Testis (tissue), 3 donors: ENCODE results near the gene NLRP5. TPM values are rescaled to one million over a fixed set of nuclear protein-coding genes. Genes with fewer than 3 reads are reported as not detected.
A peak's percentile ranks its signal among the peaks of the same experiment; 100 is the strongest.

Experiments
- DNase-seq: peaks from one replicate; pipeline ENCODE4 v3.0.0-alpha.2; 2019
- H3K27ac ChIP-seq, 2 donors: fragments of 200-600 bp; sonication (generic); one replicate each; pipeline ENCODE4 v1.5.1; 2019
- H3K27me3 ChIP-seq: fragments of 200-600 bp; sonication (generic); one replicate; pipeline ENCODE4 v1.5.1; 2019
- H3K36me3 ChIP-seq: fragments of 200-600 bp; sonication (generic); one replicate; pipeline ENCODE4 v1.5.1; 2017; ENCODE audit warnings: low read depth; ENCODE audit errors: missing control alignments
- H3K4me1 ChIP-seq: fragments of 200-600 bp; sonication (generic); one replicate; pipeline ENCODE4 v1.5.1; 2019
- H3K4me3 ChIP-seq, 2 donors: fragments of 200-600 bp; sonication (generic); one replicate each; pipeline ENCODE4 v1.5.1; 2017 to 2019
- H3K9me3 ChIP-seq: fragments of 200-600 bp; sonication (generic); one replicate; pipeline ENCODE4 v1.5.1; 2017
- CTCF ChIP-seq, 3 experiments: fragments of 450-650 bp in 2 of 3; fragments of 200-600 bp in 1 of 3; sonication (generic) in 1 of 3; IDR thresholded peaks; one replicate each; pipeline ENCODE4 v1.5.1; 2016 to 2019; ENCODE audit warnings: antibody characterized with exemption in 3 of 3, mild to moderate bottlenecking in 2 of 3, moderate library complexity in 1 of 3
- POLR2A ChIP-seq: fragments of 450-650 bp; IDR thresholded peaks from one replicate; pipeline ENCODE4 v1.6.1; 2017; ENCODE audit warnings: antibody characterized with exemption, mild to moderate bottlenecking, moderate library complexity
- WGBS, 2 donors: methylation state at CpG; one replicate each; pipeline ENCODE4 v1.1.5; 2018; 5-methylcytosine and 5-hydroxymethylcytosine counted together
- intact Hi-C: fragments of 100-400 bp; cut with DNase I; formaldehyde crosslinking; loops from one replicate; pipeline ENCODE4 v1.15.1; 2023; ENCODE audit warnings: low total_unique reads
- polyA plus RNA-seq: library from polyadenylated mRNA; stranded (reverse); fragments of 350-450 nt; fragmentation: Illumina TruSeq; extraction: RNeasy Lipid Tissue Mini Kit (QIAGEN cat#74804); gene quantifications from one replicate; pipeline ENCODE4 v1.2.3, GENCODE V29; 2014; ENCODE audit warnings: low read depth, low replicate concordance; ENCODE audit not compliant: insufficient read depth
- total RNA-seq, 2 donors: library from RNA; depleted of rRNA; stranded (reverse); fragments of >200 nt; gene quantifications; one replicate each; pipeline ENCODE4 v1.2.3, GENCODE V29; 2016

Gene NLRP5
- total and polyA plus RNA-seq, 3 donors from 2014 or later: 0.47 to 2.8 (median 1.2) TPM

- WGBS, 2 donors: 59 to 72% methylated on average over 17 to 47 of the region's 49 CpGs
- no peaks in the 10 kb centered on the region for H3K27me3 ChIP-seq
- TF ChIP-seq POLR2A (no peak), CTCF (IDR thresholded peaks at IDR 0.05) (no peak)
- no peaks in the 10 kb centered on the region for H3K36me3 ChIP-seq
- intact Hi-C loops: loop anchor here (5.0 kb wide), 1 partner anchor 85 kb away; no protein-coding TSS in a partner anchor
- no peaks in the 10 kb centered on the region for H3K4me1 ChIP-seq
- no peak for DNase-seq
- no peak overlapping the region for H3K27ac ChIP-seq
- H3K9me3 ChIP-seq: no peaks in the 10 kb centered on the region
- H3K4me3 ChIP-seq: peak overlapping the region; percentile 2 to 21
These were observed 100.3 kb downstream of the NLRP5 start for GRCh38 chr19:56086671-56087430.

- intact Hi-C loops: loop anchor here (5.0 kb wide), 1 partner anchor 84 kb away; no protein-coding TSS in a partner anchor
- 74% methylated on average over 39 to 98 of the region's 104 CpGs for WGBS, 2 donors
- Histone ChIP-seq H3K27ac (no peak overlapping the region), H3K4me3 (peak overlapping the region; percentile 2 to 21), H3K36me3 (no peaks in the 10 kb centered on the region), H3K4me1 (no peaks in the 10 kb centered on the region), H3K27me3 (no peaks in the 10 kb centered on the region), H3K9me3 (no peaks in the 10 kb centered on the region)
- DNase-seq: no peak
- no peak for TF ChIP-seq POLR2A
- TF ChIP-seq CTCF (IDR thresholded peaks at IDR 0.05): no peak
These were observed 101.3 kb downstream of the NLRP5 start for GRCh38 chr19:56087647-56088496.

- no peaks in the 10 kb centered on the region for H3K9me3 ChIP-seq
- no peaks in the 10 kb centered on the region for H3K36me3 ChIP-seq
- H3K27ac ChIP-seq: no peak overlapping the region
- H3K4me3 ChIP-seq: no peak overlapping the region
- no peak for DNase-seq
- TF ChIP-seq CTCF (IDR thresholded peaks at IDR 0.05) (no peak), POLR2A (no peak)
- no peaks in the 10 kb centered on the region for H3K27me3 ChIP-seq
- no peaks in the 10 kb centered on the region for H3K4me1 ChIP-seq
- WGBS, 2 donors: 75 to 80% methylated on average over 2 to 61 of the region's 66 CpGs
- intact Hi-C loops: loop anchor here (5.0 kb wide), 1 partner anchor 84 kb away; no protein-coding TSS in a partner anchor
These were observed 102.1 kb downstream of the NLRP5 start for GRCh38 chr19:56088497-56089215.

DNA sequence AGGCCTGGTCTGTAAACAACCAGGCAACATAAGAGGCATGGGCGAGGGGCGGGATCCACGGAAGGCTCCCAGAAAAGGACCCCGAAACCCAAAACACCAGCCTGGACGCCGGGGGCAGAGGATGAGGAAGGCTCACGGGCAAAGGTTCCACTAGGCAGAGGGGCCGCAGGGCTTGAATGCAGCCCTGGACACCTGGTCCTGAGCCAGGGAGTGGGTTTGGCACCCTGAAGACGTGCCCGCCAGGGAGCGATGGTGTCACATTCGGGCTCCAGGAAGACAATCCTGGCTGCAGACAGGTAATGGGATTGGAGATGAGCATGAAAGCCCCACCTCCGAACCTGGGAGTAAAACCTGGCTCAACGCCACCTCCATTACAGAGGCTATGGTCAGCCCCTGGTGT, 102.8 kb downstream of the NLRP5 start:
- 82 to 86% methylated on average over 14 of the region's 14 CpGs for WGBS, 2 donors
- DNase-seq: no peak
- H3K36me3 ChIP-seq: no peaks in the 10 kb centered on the region
- H3K27me3 ChIP-seq: no peaks in the 10 kb centered on the region
- H3K27ac ChIP-seq: no peak overlapping the region
- no peak overlapping the region for H3K4me3 ChIP-seq
- H3K9me3 ChIP-seq: no peaks in the 10 kb centered on the region
- intact Hi-C loops: loop anchor here (5.0 kb wide), 1 partner anchor 83 kb away; no protein-coding TSS in a partner anchor
- TF ChIP-seq CTCF (IDR thresholded peaks at IDR 0.05) (no peak), POLR2A (no peak)
- no peaks in the 10 kb centered on the region for H3K4me1 ChIP-seq
